ENCODE results near the gene HS3ST4.

DNA sequence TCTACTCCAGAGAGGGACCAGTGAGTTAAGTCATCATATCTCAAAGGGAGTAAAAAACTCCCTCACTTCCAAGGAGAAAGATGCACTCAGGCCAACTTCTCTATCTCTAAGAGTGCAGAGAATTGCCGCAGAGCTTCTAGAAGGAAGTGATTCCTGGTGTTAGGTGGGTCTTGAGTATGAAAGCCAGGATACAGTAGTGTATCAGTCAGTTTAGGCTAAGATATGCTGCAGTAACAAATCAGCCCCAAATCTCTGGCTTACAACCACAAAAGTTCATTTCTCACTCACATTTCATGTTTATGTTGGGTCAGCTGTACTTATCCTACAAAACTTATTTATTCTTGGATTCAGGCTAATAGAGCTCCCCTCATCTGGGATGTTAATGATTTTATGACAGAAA lies 106.3 kb downstream of the HS3ST4 start:
- no peak for TF ChIP-seq EZH2 (IDR thresholded peaks at IDR 0.05; ENCODE audit: low read depth, unreplicated experiment)
- no peak for TF ChIP-seq CTCF (conservative IDR thresholded peaks at IDR 0.05; ENCODE audit: low read depth in 2 of 2)
- TF ChIP-seq, protein P1, sequence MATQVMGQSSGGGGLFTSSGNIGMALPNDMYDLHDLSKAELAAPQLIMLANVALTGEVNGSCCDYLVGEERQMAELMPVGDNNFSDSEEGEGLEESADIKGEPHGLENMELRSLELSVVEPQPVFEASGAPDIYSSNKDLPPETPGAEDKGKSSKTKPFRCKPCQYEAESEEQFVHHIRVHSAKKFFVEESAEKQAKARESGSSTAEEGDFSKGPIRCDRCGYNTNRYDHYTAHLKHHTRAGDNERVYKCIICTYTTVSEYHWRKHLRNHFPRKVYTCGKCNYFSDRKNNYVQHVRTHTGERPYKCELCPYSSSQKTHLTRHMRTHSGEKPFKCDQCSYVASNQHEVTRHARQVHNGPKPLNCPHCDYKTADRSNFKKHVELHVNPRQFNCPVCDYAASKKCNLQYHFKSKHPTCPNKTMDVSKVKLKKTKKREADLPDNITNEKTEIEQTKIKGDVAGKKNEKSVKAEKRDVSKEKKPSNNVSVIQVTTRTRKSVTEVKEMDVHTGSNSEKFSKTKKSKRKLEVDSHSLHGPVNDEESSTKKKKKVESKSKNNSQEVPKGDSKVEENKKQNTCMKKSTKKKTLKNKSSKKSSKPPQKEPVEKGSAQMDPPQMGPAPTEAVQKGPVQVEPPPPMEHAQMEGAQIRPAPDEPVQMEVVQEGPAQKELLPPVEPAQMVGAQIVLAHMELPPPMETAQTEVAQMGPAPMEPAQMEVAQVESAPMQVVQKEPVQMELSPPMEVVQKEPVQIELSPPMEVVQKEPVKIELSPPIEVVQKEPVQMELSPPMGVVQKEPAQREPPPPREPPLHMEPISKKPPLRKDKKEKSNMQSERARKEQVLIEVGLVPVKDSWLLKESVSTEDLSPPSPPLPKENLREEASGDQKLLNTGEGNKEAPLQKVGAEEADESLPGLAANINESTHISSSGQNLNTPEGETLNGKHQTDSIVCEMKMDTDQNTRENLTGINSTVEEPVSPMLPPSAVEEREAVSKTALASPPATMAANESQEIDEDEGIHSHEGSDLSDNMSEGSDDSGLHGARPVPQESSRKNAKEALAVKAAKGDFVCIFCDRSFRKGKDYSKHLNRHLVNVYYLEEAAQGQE (IDR thresholded peaks at IDR 0.05; ENCODE audit: unreplicated experiment): no peak
